H1 (cell line): ENCODE data around the gene FCRL6. TPM values are rescaled to one million over a fixed set of nuclear protein-coding genes. Genes with fewer than 3 reads are reported as not detected.

ENCODE experiments used
- CBX8 ChIP-seq: fragments of 300-800, 300-1000 bp; sonication (generic); IDR thresholded peaks from 2 replicates; pipeline ENCODE4 v1.7.1; 2016; ENCODE audit warnings: low read depth, low read length, borderline replicate concordance
- GABPA ChIP-seq: IDR thresholded peaks from 2 replicates; pipeline ENCODE4 v1.6.1; 2011; ENCODE audit warnings: mild to moderate bottlenecking, low read length, moderate library complexity, borderline replicate concordance; ENCODE audit not compliant: insufficient read depth
- HDAC2 ChIP-seq, 2 experiments: fragments of 300-600 bp in 1 of 2; sonication (generic) in 1 of 2; IDR thresholded peaks; 2 replicates each; pipeline ENCODE4 v1.6.1; 2011 to 2012; ENCODE audit warnings: low read depth in 2 of 2, low read length in 2 of 2, mild to moderate bottlenecking in 2 of 2, moderate library complexity in 2 of 2, borderline replicate concordance in 1 of 2, inconsistent platforms in 1 of 2
- KDM5A ChIP-seq: fragments of 200-600 bp; IDR thresholded peaks from 2 replicates; pipeline ENCODE4 v1.7.1; 2012; ENCODE audit warnings: mild to moderate bottlenecking, low read length, inconsistent platforms, mixed read lengths
- polyA plus RNA-seq, 7 experiments: library from polyadenylated mRNA; depleted of rRNA in 3 of 7; stranded (reverse) in 5 of 7; unstranded in 2 of 7; fragments of >200 nt in 5 of 7; fragments of 200-250 nt in 2 of 7; gene quantifications; 1 replicate in 5 of 7; 2 replicates in 1 of 7; 4 replicates in 1 of 7; pipeline versions ENCODE4 v1.2.1 to v1.2.3, GENCODE V29; 2011 to 2013; ENCODE audit warnings: missing spikeins in 2 of 7, mixed read lengths in 2 of 7
- total RNA-seq: library from RNA; stranded (reverse); fragmentation: NEBNext Ultra II Directional; extraction: Animal tissue kit (Norgen Biotek cat#: 25700); gene quantifications from 2 replicates; pipeline ENCODE4 v1.2.1, GENCODE V29; 2021
- TF ChIP-seq, protein P1 (sequence below): IDR thresholded peaks from 2 replicates; pipeline ENCODE4 v1.6.1; 2011; ENCODE audit warnings: low read depth, mild to moderate bottlenecking, low read length; ENCODE audit not compliant: insufficient read depth

Gene FCRL6
- total and polyA plus RNA-seq, 2 of the 8 experiments (the other 6 are each of a cell fraction or from before 2014, with no cell fraction given) = not detected

DNA sequence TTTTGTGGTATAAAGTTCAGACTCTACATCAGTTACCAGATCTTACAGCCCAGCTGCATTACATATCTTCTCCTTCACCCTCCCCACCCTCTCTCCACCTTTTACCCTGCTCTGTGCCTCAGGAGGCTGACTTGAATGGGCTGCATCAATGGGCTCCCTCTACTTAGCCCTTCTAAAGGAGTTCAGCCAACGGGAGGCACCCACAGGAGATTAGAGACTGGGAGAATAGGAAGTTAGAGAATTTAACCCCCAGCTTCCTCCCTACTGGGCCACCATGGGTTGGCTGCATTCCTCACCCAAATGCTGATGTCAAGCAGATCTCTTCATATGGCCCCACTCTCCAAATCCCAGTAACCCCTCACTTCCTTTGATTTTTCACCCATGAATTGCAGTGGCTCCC is 38.5 kb upstream of the FCRL6 start (continued):
- no peak for TF ChIP-seq HDAC2 (IDR thresholded peaks at IDR 0.05; ENCODE audit: borderline replicate concordance in 1 of 2, low read depth in 2 of 2, low read length in 2 of 2)
- TF ChIP-seq GABPA = no peak
- no peak for TF ChIP-seq CBX8
- TF ChIP-seq KDM5A = no peak
- TF ChIP-seq, protein P1, sequence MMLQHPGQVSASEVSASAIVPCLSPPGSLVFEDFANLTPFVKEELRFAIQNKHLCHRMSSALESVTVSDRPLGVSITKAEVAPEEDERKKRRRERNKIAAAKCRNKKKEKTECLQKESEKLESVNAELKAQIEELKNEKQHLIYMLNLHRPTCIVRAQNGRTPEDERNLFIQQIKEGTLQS = no peak
